Kidney glomerular epithelial cell (primary cell): ENCODE data around the gene CYP24A1.
A peak's percentile ranks its signal among the peaks of the same experiment; 100 is the strongest.

Experiments used
- DNase-seq: peaks from one replicate; lab custom pipeline; 2025; lab: John Stamatoyannopoulos, UW

CYP24A1 gene

GRCh38 chr20:54156981-54157835 is 16.6 kb downstream of the CYP24A1 start:
- no peak for DNase-seq

- no peak for DNase-seq
Observed at GRCh38 chr20:54156522-54156921, 17.3 kb downstream of the CYP24A1 start.

GRCh38 chr20:54155736-54156317 is 18.0 kb downstream of the CYP24A1 start:
- no peak for DNase-seq

GRCh38 chr20:54154439-54154838 is 19.3 kb downstream of the CYP24A1 start:
- DNase-seq, result no peak

GRCh38 chr20:54153847-54154246 is 19.9 kb downstream of the CYP24A1 start:
- no peak for DNase-seq

GRCh38 chr20:54153041-54153327 is 20.8 kb downstream of the CYP24A1 start:
- no peak for DNase-seq

GRCh38 chr20:54152227-54153040 is 21.4 kb downstream of the CYP24A1 start:
- no peak for DNase-seq

- DNase-seq, result no peak
Observed at GRCh38 chr20:54151511-54152226, 22.1 kb downstream of the CYP24A1 start.

GRCh38 chr20:54151075-54151439 is 22.7 kb downstream of the CYP24A1 start:
- DNase-seq, result no peak

- DNase-seq, result no peak
Observed at GRCh38 chr20:54149765-54150264, 24.0 kb downstream of the CYP24A1 start.

GRCh38 chr20:54148947-54149764 is 24.6 kb downstream of the CYP24A1 start:
- peak; percentile 5 for DNase-seq

- no peak for DNase-seq
Observed at GRCh38 chr20:54146672-54147071, 27.1 kb downstream of the CYP24A1 start.

GRCh38 chr20:54144847-54145414 is 28.9 kb downstream of the CYP24A1 start:
- DNase-seq, result no peak

- peak; percentile 59 for DNase-seq
Observed at GRCh38 chr20:54140927-54141566, 32.7 kb downstream of the CYP24A1 start.

- DNase-seq, result no peak
Observed at GRCh38 chr20:54140486-54140885, 33.3 kb downstream of the CYP24A1 start.

GRCh38 chr20:54140067-54140466 is 33.7 kb downstream of the CYP24A1 start:
- DNase-seq, result no peak

GRCh38 chr20:54139188-54139587 is 34.6 kb downstream of the CYP24A1 start:
- no peak for DNase-seq

GRCh38 chr20:54138427-54138826 is 35.4 kb downstream of the CYP24A1 start:
- no peak for DNase-seq

GRCh38 chr20:54137115-54137514 is 36.7 kb downstream of the CYP24A1 start:
- DNase-seq, result no peak

- peak; percentile 45 for DNase-seq
Observed at GRCh38 chr20:54134445-54135220, 39.2 kb downstream of the CYP24A1 start.
